Activated CD4-positive, alpha-beta T cell treated with anti-CD3 and anti-CD28 coated beads for 48 hours (primary cell): Measurements from ENCODE around the gene C10orf62.
A peak's percentile ranks its signal among the peaks of the same experiment; 100 is the strongest.
"Not testable (repeated sequence)": the region's sequence is repeated elsewhere in the genome, so short reads cannot be mapped to it uniquely, and the experiment has no call there.

Experiments used
- DNase-seq: peaks from one replicate; pipeline ENCODE4 v3.0.0-alpha.2; 2020

Gene C10orf62

GRCh38 chr10:97566336-97566996, 23.1 kb upstream of the C10orf62 start:
- DNase-seq = no peak

DNA sequence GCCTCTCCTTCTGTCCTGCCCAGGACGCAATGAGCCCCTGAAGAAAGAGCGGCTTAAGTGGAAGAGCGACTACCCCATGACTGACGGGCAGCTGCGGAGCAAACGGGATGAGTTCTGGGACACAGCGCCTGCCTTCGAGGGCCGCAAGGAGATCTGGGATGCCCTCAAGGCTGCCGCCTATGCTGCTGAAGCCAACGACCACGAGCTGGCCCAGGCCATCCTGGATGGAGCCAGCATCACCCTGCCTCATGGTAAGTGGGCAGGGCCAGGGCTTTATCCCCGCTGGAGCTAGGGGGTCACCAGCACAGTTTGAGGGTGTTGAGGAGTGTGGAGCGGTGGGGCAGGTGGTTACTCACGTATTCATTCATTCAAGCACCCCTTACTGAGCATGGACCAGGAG, 21.6 kb upstream of the C10orf62 start:
- DNase-seq = no peak

DNA sequence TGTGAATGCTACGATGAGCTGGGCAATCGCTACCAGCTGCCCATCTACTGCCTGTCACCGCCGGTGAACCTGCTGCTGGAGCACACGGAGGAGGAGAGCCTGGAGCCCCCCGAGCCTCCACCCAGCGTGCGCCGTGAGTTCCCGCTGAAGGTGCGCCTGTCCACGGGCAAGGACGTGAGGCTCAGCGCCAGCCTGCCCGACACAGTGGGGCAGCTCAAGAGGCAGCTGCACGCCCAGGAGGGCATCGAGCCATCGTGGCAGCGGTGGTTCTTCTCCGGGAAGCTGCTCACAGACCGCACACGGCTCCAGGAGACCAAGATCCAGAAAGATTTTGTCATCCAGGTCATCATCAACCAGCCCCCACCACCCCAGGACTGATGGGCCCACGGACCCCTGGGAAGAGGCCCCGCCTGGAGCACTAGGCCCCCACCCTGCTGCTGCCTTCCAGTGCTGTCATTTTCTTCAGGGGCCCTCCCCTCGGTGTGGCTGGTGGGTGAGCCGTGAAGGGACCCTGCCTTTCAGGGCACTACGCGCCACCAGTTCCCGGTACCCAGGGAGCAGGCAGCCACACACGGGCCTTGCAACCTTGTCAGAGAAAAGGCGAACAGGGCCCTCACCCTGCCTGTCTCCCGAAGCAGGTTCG, 19.3 kb upstream of the C10orf62 start:
- no peak for DNase-seq

DNA sequence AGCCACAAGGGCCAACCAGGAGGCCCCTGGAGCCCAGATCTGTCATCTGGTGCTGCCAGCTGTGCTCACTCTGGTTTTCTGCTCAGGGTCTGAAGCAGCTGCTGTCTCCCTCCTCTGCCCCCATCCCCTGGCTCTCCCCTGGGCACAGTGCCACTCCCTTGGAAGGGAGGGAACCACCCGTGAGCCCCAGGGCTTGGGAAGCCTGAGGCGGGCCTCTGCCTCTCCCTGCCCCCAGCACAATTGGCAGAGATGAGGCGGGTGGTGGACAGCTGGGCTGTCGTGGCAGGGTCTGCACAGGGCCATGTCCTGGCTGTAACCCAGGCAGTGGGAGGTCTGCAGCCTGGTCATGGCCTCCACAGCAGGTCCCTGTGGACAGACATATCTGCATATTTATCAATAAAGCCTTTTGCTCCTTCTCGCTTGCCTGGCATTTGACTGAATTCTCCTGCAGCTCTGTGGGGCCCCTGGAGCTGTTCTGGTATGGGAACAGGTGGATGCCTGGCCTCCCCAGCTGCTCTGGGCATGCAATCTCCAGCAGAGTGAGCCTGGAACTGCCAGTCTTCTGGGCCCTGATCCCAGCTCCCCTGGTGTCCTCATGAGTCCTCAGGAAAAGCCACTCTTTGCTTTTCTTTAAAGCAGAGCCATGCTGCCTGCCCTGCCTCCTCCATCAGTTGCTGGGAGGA, 18.6 kb upstream of the C10orf62 start:
- DNase-seq = no peak

DNA sequence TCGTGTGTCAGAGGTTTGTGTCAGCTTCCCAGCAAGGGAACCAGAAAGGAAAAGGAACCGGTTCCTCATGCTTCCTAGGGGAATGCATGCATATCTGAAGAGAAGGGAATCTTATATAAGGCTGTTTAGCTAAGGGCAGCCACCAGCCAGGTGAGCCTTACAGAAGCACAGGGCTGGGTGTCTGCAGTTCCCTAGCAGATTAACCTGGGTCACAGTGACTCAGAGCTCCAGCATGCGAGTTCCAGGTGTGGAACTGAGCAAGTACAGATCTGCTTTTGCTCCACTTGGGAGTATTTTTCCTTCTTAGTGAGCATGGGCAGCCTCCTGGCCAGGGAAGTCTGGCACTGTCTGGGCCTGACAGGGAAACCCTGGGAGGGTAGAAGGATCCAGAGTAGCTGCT, 17.9 kb upstream of the C10orf62 start:
- no peak for DNase-seq

DNA sequence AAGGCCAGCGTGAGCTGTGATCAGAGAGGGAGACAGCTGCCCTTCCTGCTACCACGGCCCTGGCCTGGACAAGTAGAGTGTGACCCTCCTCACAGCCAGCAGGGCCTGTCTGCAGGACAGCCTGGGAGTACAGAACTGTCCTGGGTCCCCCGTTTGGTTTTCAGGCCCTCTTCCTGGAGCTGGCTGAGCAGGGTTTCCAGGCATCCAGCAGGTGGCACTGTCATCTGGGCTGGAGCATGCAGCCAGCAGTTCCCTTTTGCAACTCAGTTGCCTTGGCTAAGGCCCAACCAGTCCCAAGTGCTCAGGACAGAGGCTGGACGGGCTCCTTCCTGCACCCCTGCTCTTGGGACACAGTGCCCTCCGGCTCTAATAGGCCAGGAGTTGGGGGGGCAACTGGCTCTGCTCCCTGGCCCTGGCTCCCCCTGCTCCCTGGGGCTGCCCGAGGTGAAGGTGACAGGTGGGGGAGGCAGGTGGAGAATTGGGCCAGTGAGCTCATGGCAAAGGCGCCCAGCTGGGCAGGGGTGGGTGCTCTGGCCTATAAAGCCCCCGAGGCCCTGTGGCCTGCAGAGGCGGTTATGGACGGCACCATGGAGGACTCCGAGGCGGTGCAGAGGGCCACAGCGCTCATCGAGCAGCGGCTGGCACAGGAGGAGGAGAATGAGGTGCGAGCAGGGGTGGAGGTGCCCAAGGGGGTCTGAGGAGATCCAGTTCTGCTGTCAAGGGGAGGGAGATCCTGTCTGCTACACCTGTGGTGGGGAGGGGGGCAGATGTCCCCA, 17.1 kb upstream of the C10orf62 start, which contains the start of gene ANKRD2:
TSS of gene ANKRD2 (plus strand) at position 566 of the 776 bp plus-strand sequence. CDS start at position 576, 10 bp downstream.
- peak; percentile 76 for DNase-seq

DNA sequence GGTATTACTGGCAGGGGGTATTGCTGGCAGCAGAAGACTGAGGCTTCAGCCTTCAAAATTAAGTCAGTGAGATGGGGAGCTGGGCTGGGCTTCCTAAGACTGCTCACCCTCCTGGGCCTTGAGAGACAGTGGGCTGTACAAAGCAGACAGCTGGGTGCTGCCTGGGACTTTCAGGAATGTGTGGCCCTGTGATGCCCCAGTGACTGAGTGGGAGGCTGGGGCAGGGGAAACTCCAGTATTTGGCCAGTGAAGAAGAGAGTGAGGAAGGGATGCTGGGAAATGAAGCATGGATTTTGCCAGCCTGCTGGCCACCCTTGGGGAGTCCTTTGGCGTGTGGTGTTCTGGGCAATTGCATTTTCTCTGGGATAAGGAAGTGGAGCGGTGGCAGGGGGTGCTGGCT, 16.5 kb upstream of the C10orf62 start:
- no peak for DNase-seq

DNA sequence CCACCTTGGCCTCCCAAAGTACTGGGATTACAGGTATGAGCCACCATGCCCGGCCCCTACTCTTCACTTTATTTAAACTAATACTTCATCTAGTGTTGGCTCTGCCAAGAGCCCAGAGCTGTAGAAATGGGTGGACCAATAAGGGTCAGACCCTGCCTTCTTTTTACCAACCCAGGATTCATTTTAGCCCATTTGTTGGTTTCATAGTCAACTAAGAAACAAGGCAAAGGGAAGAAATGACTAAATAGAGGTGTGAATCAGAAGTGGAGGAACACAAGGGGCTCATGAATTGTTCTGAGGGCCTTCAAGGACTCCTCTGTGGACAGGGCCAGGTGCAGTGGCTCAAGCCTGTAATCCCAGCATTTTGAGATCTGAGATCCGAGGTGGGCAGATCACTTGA, 15.8 kb upstream of the C10orf62 start:
- DNase-seq = no peak

DNA sequence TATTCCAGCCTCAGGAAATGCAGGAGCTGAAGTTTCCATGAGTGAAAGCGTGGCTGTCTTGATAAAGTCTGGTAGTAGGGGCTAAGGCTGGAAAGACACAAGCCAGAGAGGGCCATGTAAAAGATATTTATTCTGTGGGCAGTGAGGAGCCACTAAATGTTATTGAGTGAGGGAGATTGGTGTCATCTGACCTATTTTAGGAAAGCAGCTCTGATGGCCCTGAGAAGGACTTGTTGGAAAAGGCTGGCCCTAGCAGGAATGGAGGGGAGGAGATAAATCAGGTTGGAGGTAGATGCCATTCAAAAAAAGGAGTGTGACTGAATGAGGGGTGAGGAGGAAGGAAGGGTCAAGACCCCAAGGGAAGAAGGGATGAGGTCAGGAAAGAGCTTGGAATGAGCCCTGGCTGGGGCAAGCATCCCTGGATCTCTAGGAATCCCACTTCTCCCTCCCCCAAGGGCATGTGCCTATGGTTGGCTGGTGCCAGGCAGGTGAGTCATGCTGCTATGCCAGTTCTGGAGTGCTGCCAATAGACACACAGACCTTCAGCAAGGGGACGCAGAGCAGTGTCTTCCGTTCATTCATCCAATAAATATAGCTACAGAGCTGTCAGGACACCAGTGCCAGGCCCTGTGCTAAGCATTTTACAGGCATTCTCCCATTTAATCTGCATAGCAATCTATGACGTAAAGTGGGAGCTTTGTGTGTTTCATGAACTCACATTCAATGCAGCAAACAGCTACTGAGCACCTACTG, 15.0 kb upstream of the C10orf62 start:
- DNase-seq = no peak

GRCh38 chr10:97575127-97575668, 14.3 kb upstream of the C10orf62 start:
- no peak for DNase-seq

GRCh38 chr10:97576487-97576886, 13.0 kb upstream of the C10orf62 start:
- not testable (repeated sequence) for DNase-seq

GRCh38 chr10:97577701-97578100, 11.8 kb upstream of the C10orf62 start:
- no peak for DNase-seq

GRCh38 chr10:97578171-97578844, 11.2 kb upstream of the C10orf62 start:
- no peak for DNase-seq

DNA sequence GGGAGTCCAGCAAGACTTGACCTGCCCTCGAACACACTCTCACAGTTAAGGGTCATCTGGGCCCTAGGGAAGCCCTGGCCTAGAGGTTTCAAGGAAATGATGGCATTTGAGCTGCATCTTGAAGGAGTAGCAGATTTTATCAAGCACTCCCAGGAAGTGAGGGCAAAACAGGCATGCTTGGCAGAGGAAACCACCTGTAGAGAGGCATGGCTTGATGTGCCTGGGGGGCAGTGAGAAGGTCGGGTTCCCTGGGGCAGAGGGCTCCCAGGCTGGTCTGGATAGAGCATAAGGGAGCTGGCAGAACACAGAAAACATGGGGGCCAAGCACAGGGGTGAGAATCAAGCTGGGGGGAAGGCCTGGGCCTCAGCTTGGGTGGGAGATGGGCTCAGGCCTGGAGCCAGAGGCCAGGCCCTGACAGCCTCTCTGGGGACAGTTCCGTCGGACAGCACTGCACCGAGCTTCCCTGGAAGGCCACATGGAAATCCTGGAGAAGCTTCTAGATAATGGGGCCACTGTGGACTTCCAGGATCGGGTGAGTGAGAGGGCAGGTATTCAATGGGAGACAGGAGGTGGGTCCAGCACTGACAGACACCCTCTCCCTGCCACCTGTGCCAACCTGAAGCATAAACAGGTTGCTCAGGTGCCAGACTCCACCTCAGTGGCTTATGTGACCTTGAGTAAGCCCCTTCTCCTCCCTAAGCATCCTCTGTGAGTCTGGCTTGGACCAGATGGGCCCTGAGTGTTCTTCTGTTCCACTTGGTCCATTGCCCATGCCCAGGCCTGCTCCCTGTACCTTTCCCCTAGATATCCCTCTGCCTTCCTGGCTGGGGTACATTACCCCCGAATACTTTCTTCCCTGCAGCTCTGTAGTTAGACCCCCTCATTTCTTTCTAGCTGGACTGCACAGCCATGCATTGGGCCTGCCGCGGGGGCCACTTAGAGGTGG, 8.8 kb upstream of the C10orf62 start:
- no peak for DNase-seq

GRCh38 chr10:97582169-97582568, 7.4 kb upstream of the C10orf62 start:
- no peak for DNase-seq

DNA sequence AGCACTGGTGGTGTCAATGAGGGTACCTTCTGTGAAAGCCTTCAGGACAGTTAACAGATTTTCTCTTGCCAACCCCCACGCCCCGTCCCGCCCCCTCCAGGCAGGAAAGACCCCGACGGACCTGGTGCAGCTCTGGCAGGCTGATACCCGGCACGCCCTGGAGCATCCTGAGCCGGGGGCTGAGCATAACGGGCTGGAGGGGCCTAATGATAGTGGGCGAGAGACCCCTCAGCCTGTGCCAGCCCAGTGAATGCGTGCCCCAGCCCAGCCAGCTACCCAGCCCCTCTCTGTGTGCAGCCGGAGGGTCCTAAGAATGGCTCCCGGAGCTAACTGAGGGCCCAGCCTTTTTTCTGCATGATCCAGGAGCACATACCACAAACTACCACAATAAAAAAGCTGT, 6.0 kb upstream of the C10orf62 start:
- DNase-seq = no peak

DNA sequence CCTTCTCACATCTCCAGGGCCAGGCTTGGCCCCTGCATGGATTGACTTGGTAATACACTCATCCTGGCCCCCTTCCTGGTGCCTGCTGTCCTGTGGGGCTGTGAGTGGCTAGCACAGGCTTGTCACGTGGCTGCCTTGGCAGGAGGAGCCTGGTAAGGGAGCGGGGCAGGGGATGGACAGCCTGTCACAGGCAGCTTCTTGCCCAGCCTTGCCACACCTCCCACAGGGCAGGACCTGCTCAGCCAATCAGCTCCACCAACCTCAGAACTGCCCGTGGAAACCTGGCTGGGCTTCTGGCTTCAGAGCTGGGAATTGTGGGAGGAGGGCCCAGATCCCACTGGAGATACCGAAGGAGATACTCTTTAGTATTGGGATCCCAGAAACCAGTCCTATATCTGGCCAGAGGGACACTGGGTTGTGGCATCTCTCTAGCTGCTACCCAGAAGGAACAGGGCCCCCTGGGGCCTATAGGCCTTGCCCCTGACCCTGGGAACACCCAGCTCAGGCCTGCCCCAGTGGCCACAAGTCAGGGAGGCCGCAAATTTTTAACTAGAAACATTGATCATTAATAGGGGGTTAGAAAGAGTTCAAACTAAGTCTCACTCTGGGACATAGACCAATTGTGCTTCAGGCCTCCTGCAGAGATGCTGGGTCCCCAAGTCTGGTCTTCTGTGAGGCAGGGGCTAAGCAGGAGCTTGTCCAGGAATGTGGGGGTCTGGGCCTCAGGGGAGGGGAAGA, 5.3 kb upstream of the C10orf62 start, which contains the start of gene HOGA1:
TSS of gene HOGA1 (plus strand) at position 330 of the 738 bp plus-strand sequence. CDS start at position 645, 315 bp downstream.
- no peak for DNase-seq

- DNase-seq = no peak
Measured at GRCh38 chr10:97584798-97585438, 4.6 kb upstream of the C10orf62 start.

- DNase-seq = no peak
Measured at GRCh38 chr10:97585439-97585811, 4.1 kb upstream of the C10orf62 start.
